Activated naive CD8-positive, alpha-beta T cell (primary cell): ENCODE results near the gene RTEL1.
"Not testable (repeated sequence)": the region's sequence is repeated elsewhere in the genome, so short reads cannot be mapped to it uniquely, and the experiment has no call there.

Source experiments
- H3K27ac Mint-ChIP-seq: one replicate; pipeline ENCODE4 v1.8.0; 2021; ENCODE audit warnings: mixed read lengths
- H3K27me3 Mint-ChIP-seq: one replicate; pipeline ENCODE4 v1.8.0; 2021; ENCODE audit warnings: mixed read lengths
- H3K36me3 Mint-ChIP-seq: one replicate; pipeline ENCODE4 v1.8.0; 2021; ENCODE audit warnings: mixed read lengths
- H3K4me1 Mint-ChIP-seq: one replicate; pipeline ENCODE4 v1.8.0; 2021; ENCODE audit warnings: low read depth, mixed read lengths
- H3K4me3 Mint-ChIP-seq: one replicate; pipeline ENCODE4 v1.8.0; 2021; ENCODE audit warnings: mild to moderate bottlenecking, mixed read lengths
- H3K9me3 Mint-ChIP-seq: one replicate; pipeline ENCODE4 v1.8.0; 2021; ENCODE audit warnings: low read depth, mixed read lengths

Gene RTEL1

GRCh38 chr20:63639093-63639975 lies 18.8 kb upstream of the RTEL1 start:
- H3K27me3 Mint-ChIP-seq = no peaks in the 10 kb centered on the region
- H3K4me1 Mint-ChIP-seq = peaks cover 46% of the 10 kb centered on the region
- peak overlapping the region; percentile 100 for H3K27ac Mint-ChIP-seq
- H3K4me3 Mint-ChIP-seq = peak overlapping the region; percentile 92
- H3K9me3 Mint-ChIP-seq = no peaks in the 10 kb centered on the region
- no peaks in the 10 kb centered on the region for H3K36me3 Mint-ChIP-seq

- no peaks in the 10 kb centered on the region for H3K27me3 Mint-ChIP-seq
- peak overlapping the region; percentile 92 for H3K4me3 Mint-ChIP-seq
- H3K36me3 Mint-ChIP-seq = no peaks in the 10 kb centered on the region
- no peaks in the 10 kb centered on the region for H3K9me3 Mint-ChIP-seq
- peaks cover 42% of the 10 kb centered on the region for H3K4me1 Mint-ChIP-seq
- H3K27ac Mint-ChIP-seq = peak overlapping the region; percentile 100
Observed at GRCh38 chr20:63640086-63640485, 18.0 kb upstream of the RTEL1 start.

- peaks cover 36% of the 10 kb centered on the region for H3K4me1 Mint-ChIP-seq
- not testable (repeated sequence) for H3K27me3 Mint-ChIP-seq
- H3K27ac Mint-ChIP-seq = peak overlapping the region; percentile 46
Observed at GRCh38 chr20:63640686-63641085, 17.4 kb upstream of the RTEL1 start.

GRCh38 chr20:63641146-63641791 lies 16.8 kb upstream of the RTEL1 start:
- Mint-ChIP-seq H3K4me1 (peaks cover 35% of the 10 kb centered on the region), H3K36me3 (no peaks in the 10 kb centered on the region), H3K27me3 (no peaks in the 10 kb centered on the region), H3K27ac (no peak overlapping the region), H3K9me3 (no peaks in the 10 kb centered on the region), H3K4me3 (peak overlapping the region; percentile 72)

More at GRCh38 chr20:63640686-63641085, 17.4 kb upstream of the RTEL1 start:
- H3K36me3 Mint-ChIP-seq, H3K9me3 Mint-ChIP-seq: not testable (repeated sequence)
- peak overlapping the region; percentile 76 for H3K4me3 Mint-ChIP-seq

GRCh38 chr20:63641792-63642523 lies 16.2 kb upstream of the RTEL1 start:
- no peaks in the 10 kb centered on the region for H3K36me3 Mint-ChIP-seq
- H3K9me3 Mint-ChIP-seq = no peaks in the 10 kb centered on the region
- H3K4me3 Mint-ChIP-seq = peak overlapping the region; percentile 47
- H3K27me3 Mint-ChIP-seq = no peaks in the 10 kb centered on the region
- H3K27ac Mint-ChIP-seq = peak overlapping the region; percentile 28
- peaks cover 33% of the 10 kb centered on the region for H3K4me1 Mint-ChIP-seq

- H3K4me1 Mint-ChIP-seq = peaks cover 27% of the 10 kb centered on the region
- H3K9me3 Mint-ChIP-seq = no peaks in the 10 kb centered on the region
- H3K27me3 Mint-ChIP-seq = no peaks in the 10 kb centered on the region
- peak overlapping the region; percentile 84 for H3K4me3 Mint-ChIP-seq
- peak overlapping the region; percentile 22 for H3K27ac Mint-ChIP-seq
- H3K36me3 Mint-ChIP-seq = no peaks in the 10 kb centered on the region
Observed at GRCh38 chr20:63642527-63643247, 15.4 kb upstream of the RTEL1 start.

GRCh38 chr20:63643499-63643898 lies 14.6 kb upstream of the RTEL1 start:
- H3K9me3 Mint-ChIP-seq = no peaks in the 10 kb centered on the region
- H3K4me3 Mint-ChIP-seq = peak overlapping the region; percentile 84
- peak overlapping the region; percentile 90 for H3K27ac Mint-ChIP-seq
- H3K4me1 Mint-ChIP-seq = peaks cover 21% of the 10 kb centered on the region
- no peaks in the 10 kb centered on the region for H3K27me3 Mint-ChIP-seq
- no peaks in the 10 kb centered on the region for H3K36me3 Mint-ChIP-seq

- Mint-ChIP-seq H3K27ac (peak overlapping the region; percentile 61), H3K4me1 (peaks cover 17% of the 10 kb centered on the region), H3K4me3 (peak overlapping the region; percentile 84), H3K27me3 (no peaks in the 10 kb centered on the region), H3K9me3 (no peaks in the 10 kb centered on the region), H3K36me3 (no peaks in the 10 kb centered on the region)
Observed at GRCh38 chr20:63643946-63644345, 14.2 kb upstream of the RTEL1 start.

- H3K27ac Mint-ChIP-seq = no peak overlapping the region
- H3K36me3 Mint-ChIP-seq = no peaks in the 10 kb centered on the region
- H3K9me3 Mint-ChIP-seq = no peaks in the 10 kb centered on the region
- H3K4me1 Mint-ChIP-seq = peaks cover 6% of the 10 kb centered on the region
- no peaks in the 10 kb centered on the region for H3K27me3 Mint-ChIP-seq
- no peak overlapping the region for H3K4me3 Mint-ChIP-seq
Observed at GRCh38 chr20:63645218-63645617, 12.9 kb upstream of the RTEL1 start.

- H3K36me3 Mint-ChIP-seq = no peaks in the 10 kb centered on the region
- H3K4me1 Mint-ChIP-seq = peaks cover 14% of the 10 kb centered on the region
- H3K27ac Mint-ChIP-seq = no peak overlapping the region
- no peaks in the 10 kb centered on the region for H3K27me3 Mint-ChIP-seq
- H3K9me3 Mint-ChIP-seq = no peaks in the 10 kb centered on the region
- no peak overlapping the region for H3K4me3 Mint-ChIP-seq
Observed at GRCh38 chr20:63648190-63648589, 9.9 kb upstream of the RTEL1 start.

GRCh38 chr20:63648895-63649589 lies 9.1 kb upstream of the RTEL1 start:
- Mint-ChIP-seq H3K4me1 (peaks cover 18% of the 10 kb centered on the region), H3K27ac (no peak overlapping the region), H3K9me3 (no peaks in the 10 kb centered on the region), H3K36me3 (no peaks in the 10 kb centered on the region), H3K27me3 (no peaks in the 10 kb centered on the region), H3K4me3 (no peak overlapping the region)

- not testable (repeated sequence) for H3K36me3 Mint-ChIP-seq, H3K4me3 Mint-ChIP-seq, H3K9me3 Mint-ChIP-seq, H3K27me3 Mint-ChIP-seq, H3K27ac Mint-ChIP-seq
- H3K4me1 Mint-ChIP-seq = peaks cover 24% of the 10 kb centered on the region
Observed at GRCh38 chr20:63650486-63650885, 7.6 kb upstream of the RTEL1 start.

- H3K4me3 Mint-ChIP-seq = peak overlapping the region; percentile 87
- no peaks in the 10 kb centered on the region for H3K9me3 Mint-ChIP-seq
- peak overlapping the region; percentile 84 for H3K27ac Mint-ChIP-seq
- H3K4me1 Mint-ChIP-seq = peaks cover 22% of the 10 kb centered on the region
- H3K27me3 Mint-ChIP-seq = no peaks in the 10 kb centered on the region
- no peaks in the 10 kb centered on the region for H3K36me3 Mint-ChIP-seq
Observed at GRCh38 chr20:63651942-63652191, 6.2 kb upstream of the RTEL1 start.

GRCh38 chr20:63652192-63652980 lies 5.7 kb upstream of the RTEL1 start:
- Mint-ChIP-seq H3K27ac (no peak overlapping the region), H3K27me3 (no peaks in the 10 kb centered on the region), H3K36me3 (no peaks in the 10 kb centered on the region), H3K9me3 (no peaks in the 10 kb centered on the region), H3K4me1 (peaks cover 24% of the 10 kb centered on the region), H3K4me3 (peak overlapping the region; percentile 57)
